ENCODE data around the gene ERP44.
"Not testable (repeated sequence)": the region's sequence is repeated elsewhere in the genome, so short reads cannot be mapped to it uniquely, and the experiment has no call there.

ERP44 gene

GRCh38 chr9:100064872-100065581 is 33.8 kb downstream of the ERP44 start:
- no peak overlapping the region for H3K4me3 ChIP-seq (ENCODE audit: low read length)
- no peak for DNase-seq (ENCODE audit: low read depth)
- TF ChIP-seq CTCF (conservative IDR thresholded peaks at IDR 0.05; ENCODE audit: low read depth, low read length): no peak

- no peak for DNase-seq (ENCODE audit: low read depth)
Measured at GRCh38 chr9:100063185-100063584, 35.6 kb downstream of the ERP44 start.

GRCh38 chr9:100062683-100063082 is 36.1 kb downstream of the ERP44 start:
- DNase-seq (ENCODE audit: low read depth); H3K4me3 ChIP-seq (ENCODE audit: low read length): not testable (repeated sequence)

More at GRCh38 chr9:100063185-100063584, 35.6 kb downstream of the ERP44 start:
- no peak for TF ChIP-seq CTCF (conservative IDR thresholded peaks at IDR 0.05; ENCODE audit: low read depth, low read length)
- H3K4me3 ChIP-seq (ENCODE audit: low read length): no peak overlapping the region

- H3K4me3 ChIP-seq (ENCODE audit: low read length): no peak overlapping the region
- no peak for TF ChIP-seq CTCF (conservative IDR thresholded peaks at IDR 0.05; ENCODE audit: low read depth, low read length)
- DNase-seq (ENCODE audit: low read depth): no peak
Measured at GRCh38 chr9:100058699-100059579, 39.9 kb downstream of the ERP44 start.

- no peak for TF ChIP-seq CTCF (conservative IDR thresholded peaks at IDR 0.05; ENCODE audit: low read depth, low read length)
- no peak for DNase-seq (ENCODE audit: low read depth)
- no peak overlapping the region for H3K4me3 ChIP-seq (ENCODE audit: low read length)
Measured at GRCh38 chr9:100057624-100058023, 41.2 kb downstream of the ERP44 start.

GRCh38 chr9:100056561-100056960 is 42.2 kb downstream of the ERP44 start:
- TF ChIP-seq CTCF (conservative IDR thresholded peaks at IDR 0.05; ENCODE audit: low read depth, low read length): no peak
- DNase-seq (ENCODE audit: low read depth): no peak
- H3K4me3 ChIP-seq (ENCODE audit: low read length): no peak overlapping the region

GRCh38 chr9:100052375-100052774 is 46.4 kb downstream of the ERP44 start:
- no peak overlapping the region for H3K4me3 ChIP-seq (ENCODE audit: low read length)
- no peak for DNase-seq (ENCODE audit: low read depth)
- no peak for TF ChIP-seq CTCF (conservative IDR thresholded peaks at IDR 0.05; ENCODE audit: low read depth, low read length)
